Loucy (cell line): Measurements from ENCODE around the gene TRUB1.

Experiments used
- H2AFZ ChIP-seq: fragments of 200-600 bp; sonication (generic); 2 replicates; pipeline ENCODE4 v1.6.0; 2016; ENCODE audit warnings: antibody characterized with exemption, mild to moderate bottlenecking, low read length, moderate library complexity
- H3F3A ChIP-seq: fragments of 200-600 bp; 2 replicates; pipeline ENCODE4 v1.6.0; 2016; ENCODE audit warnings: antibody characterized with exemption, low read depth, mild to moderate bottlenecking
- H3K27me3 ChIP-seq: fragments of 200-600 bp; sonication (generic); 2 replicates; pipeline ENCODE4 v1.6.1; 2014; ENCODE audit warnings: low read length, mild to moderate bottlenecking; ENCODE audit not compliant: insufficient read depth, poor library complexity, severe bottlenecking
- H3K36me3 ChIP-seq: fragments of 200-600 bp; sonication (generic); 2 replicates; pipeline ENCODE4 v1.6.1; 2016; ENCODE audit warnings: low read length; ENCODE audit not compliant: insufficient read depth
- H3K4me1 ChIP-seq: fragments of 200-600 bp; sonication (generic); 2 replicates; pipeline ENCODE4 v1.5.1; 2014; ENCODE audit warnings: low read length, mild to moderate bottlenecking; ENCODE audit not compliant: insufficient read depth, poor library complexity, severe bottlenecking
- H3K4me2 ChIP-seq: fragments of 200-600 bp; sonication (generic); 2 replicates; pipeline ENCODE4 v1.6.0; 2014; ENCODE audit warnings: antibody characterized with exemption, low read length, low read depth, mild to moderate bottlenecking; ENCODE audit not compliant: poor library complexity, severe bottlenecking
- H3K4me3 ChIP-seq: fragments of 200-600 bp; sonication (generic); 2 replicates; pipeline ENCODE4 v1.5.1; 2014; ENCODE audit warnings: low read length, mild to moderate bottlenecking, mixed read lengths; ENCODE audit not compliant: poor library complexity, severe bottlenecking
- H3K79me2 ChIP-seq: fragments of 200-600 bp; sonication (generic); 2 replicates; pipeline ENCODE4 v1.6.1; 2014; ENCODE audit warnings: low read length; ENCODE audit not compliant: insufficient read depth
- H3K9ac ChIP-seq: fragments of 200-600 bp; sonication (generic); 2 replicates; pipeline ENCODE4 v1.6.0; 2014; ENCODE audit warnings: mild to moderate bottlenecking, low read depth, low read length, moderate library complexity; ENCODE audit not compliant: poor library complexity, severe bottlenecking
- H3K9me2 ChIP-seq: fragments of 200-600 bp; sonication (generic); replicated peaks from 2 replicates; pipeline ENCODE4 v1.6.1; 2016; ENCODE audit warnings: low read depth, low read length, mixed read lengths
- H3K9me3 ChIP-seq: fragments of 200-600 bp; sonication (generic); 2 replicates; pipeline ENCODE4 v1.6.1; 2014; ENCODE audit warnings: mild to moderate bottlenecking, antibody characterized with exemption, low read length, low read depth; ENCODE audit not compliant: insufficient read depth
- H4K20me1 ChIP-seq: fragments of 200-600 bp; sonication (generic); 2 replicates; pipeline ENCODE4 v1.6.0; 2014; ENCODE audit warnings: antibody characterized with exemption, low read length, mild to moderate bottlenecking; ENCODE audit not compliant: insufficient read depth, poor library complexity, severe bottlenecking
- CTCF ChIP-seq: fragments of 200-600 bp; sonication (generic); conservative IDR thresholded peaks from 2 replicates; pipeline ENCODE4 v1.5.1; 2014; ENCODE audit warnings: mild to moderate bottlenecking, antibody characterized with exemption, low read length
- EZH2phosphoT487 ChIP-seq: fragments of 200-600 bp; IDR thresholded peaks from 2 replicates; pipeline ENCODE4 v1.6.1; 2018; ENCODE audit warnings: antibody characterized with exemption, mild to moderate bottlenecking, moderate library complexity, borderline replicate concordance

Gene TRUB1

GRCh38 chr10:114943000-114943399 is 5.0 kb downstream of the TRUB1 start:
- Histone ChIP-seq H3K9me3 (no peaks in the 10 kb centered on the region), H3K4me2 (no peak overlapping the region), H3F3A (no peaks in the 10 kb centered on the region), H3K9me2 (no peaks in the 10 kb centered on the region), H3K36me3 (peaks cover 17% of the 10 kb centered on the region; the same call in 1 of the 2 replicates), H4K20me1 (peaks cover 5% of the 10 kb centered on the region), H2AFZ (no peak overlapping the region), H3K4me3 (no peak overlapping the region), H3K79me2 (peaks cover 65% of the 10 kb centered on the region), H3K4me1 (peaks cover 23% of the 10 kb centered on the region), H3K9ac (no peak overlapping the region), H3K27me3 (no peaks in the 10 kb centered on the region)
- TF ChIP-seq EZH2phosphoT487 (no peak), CTCF (no peak)

GRCh38 chr10:114953047-114953446 is 15.1 kb downstream of the TRUB1 start:
- H3K9ac ChIP-seq: no peak overlapping the region
- H3K4me2 ChIP-seq: no peak overlapping the region
- H3K36me3 ChIP-seq: peaks cover 21% of the 10 kb centered on the region
- no peaks in the 10 kb centered on the region for H3F3A ChIP-seq
- peaks cover 54% of the 10 kb centered on the region for H3K79me2 ChIP-seq
- no peak for TF ChIP-seq EZH2phosphoT487
- no peaks in the 10 kb centered on the region for H3K9me2 ChIP-seq
- no peaks in the 10 kb centered on the region for H3K9me3 ChIP-seq
- no peak overlapping the region for H2AFZ ChIP-seq
- H3K27me3 ChIP-seq: no peaks in the 10 kb centered on the region
- no peaks in the 10 kb centered on the region for H4K20me1 ChIP-seq
- H3K4me3 ChIP-seq: no peak overlapping the region
- H3K4me1 ChIP-seq: no peaks in the 10 kb centered on the region

- Histone ChIP-seq H3K9me2 (no peaks in the 10 kb centered on the region), H3K9me3 (no peaks in the 10 kb centered on the region), H4K20me1 (no peaks in the 10 kb centered on the region), H3K9ac (no peak overlapping the region), H3F3A (no peaks in the 10 kb centered on the region), H3K79me2 (peaks cover 31% of the 10 kb centered on the region), H3K4me1 (no peaks in the 10 kb centered on the region), H3K36me3 (peaks cover 30% of the 10 kb centered on the region), H3K4me3 (no peak overlapping the region), H3K4me2 (no peak overlapping the region), H3K27me3 (no peaks in the 10 kb centered on the region), H2AFZ (no peak overlapping the region)
- TF ChIP-seq CTCF (no peak), EZH2phosphoT487 (no peak)
These were observed 18.0 kb downstream of the TRUB1 start for GRCh38 chr10:114955984-114956383.

GRCh38 chr10:114956466-114956865 is 18.5 kb downstream of the TRUB1 start:
- Histone ChIP-seq H3K79me2 (peaks cover 31% of the 10 kb centered on the region), H3K9me3 (no peaks in the 10 kb centered on the region), H2AFZ (no peak overlapping the region)

More at GRCh38 chr10:114956466-114956865, 18.5 kb downstream of the TRUB1 start:
- Histone ChIP-seq H3K4me3 (no peak overlapping the region), H3K27me3 (no peaks in the 10 kb centered on the region), H3K4me2 (no peak overlapping the region), H3K4me1 (no peaks in the 10 kb centered on the region), H3K9ac (no peak overlapping the region), H3K36me3 (peaks cover 32% of the 10 kb centered on the region; the same call in 1 of the 2 replicates), H4K20me1 (no peaks in the 10 kb centered on the region), H3F3A (no peaks in the 10 kb centered on the region), H3K9me2 (no peaks in the 10 kb centered on the region)
- TF ChIP-seq CTCF (no peak), EZH2phosphoT487 (no peak)
